ENCODE results near the gene LIMCH1.

LIMCH1 gene

DNA sequence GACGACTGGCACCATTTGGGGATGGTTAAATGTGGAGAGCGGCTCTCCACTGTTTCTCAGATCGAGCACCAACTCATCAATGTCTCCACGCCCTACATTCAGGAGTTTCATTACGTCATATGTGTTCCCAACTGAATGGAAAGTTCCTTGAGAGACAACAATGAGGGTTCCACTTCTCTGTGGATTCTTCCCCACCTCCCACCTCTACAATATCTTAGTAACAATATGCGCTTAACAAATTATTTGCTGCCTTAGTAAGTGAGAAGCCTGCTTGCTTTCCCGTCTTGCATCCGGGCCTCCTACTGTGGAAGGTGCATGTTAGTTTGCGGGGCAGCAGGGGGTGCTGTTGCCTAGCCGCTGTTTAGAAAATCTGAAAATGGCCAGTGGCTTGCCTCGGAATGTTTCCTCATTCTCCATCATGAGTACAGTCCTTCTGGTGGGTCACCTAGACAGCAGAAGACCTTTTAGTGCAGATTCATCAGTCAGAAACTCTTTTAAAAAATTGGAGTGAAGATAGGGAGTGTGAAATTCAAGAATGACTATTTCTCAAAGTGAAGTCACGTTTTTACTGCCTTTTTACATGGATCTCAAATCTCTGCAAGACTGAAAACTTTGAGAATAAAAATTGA, 154.9 kb downstream of the LIMCH1 start:
- Histone ChIP-seq H3K4me3 (ENCODE audit: low read length) (peak overlapping the region; percentile 79), H3K4me2 (ENCODE audit: low read length) (peak overlapping the region; percentile 94), H4K20me1 (ENCODE audit: insufficient read depth, low read length) (no peaks in the 10 kb centered on the region), H3K27me3 (ENCODE audit: low read depth, low read length) (no peaks in the 10 kb centered on the region), H3K27ac (ENCODE audit: low read length) (peak overlapping the region; percentile 39), H3K9ac (ENCODE audit: low read length) (peak overlapping the region; percentile 71), H3K36me3 (replicated peaks; ENCODE audit: low read depth, low read length) (no peaks in the 10 kb centered on the region), H3K4me1 (ENCODE audit: low read length) (peaks cover 13% of the 10 kb centered on the region), H2AFZ (ENCODE audit: low read depth, low read length) (peak overlapping the region; percentile 100), H3K9me3 (ENCODE audit: insufficient read depth, low read length) (no peaks in the 10 kb centered on the region), H3K79me2 (ENCODE audit: low read length) (no peaks in the 10 kb centered on the region)
- no peak for TF ChIP-seq EZH2phosphoT487 (IDR thresholded peaks at IDR 0.05; ENCODE audit: low read depth)
- TF ChIP-seq, protein P1, sequence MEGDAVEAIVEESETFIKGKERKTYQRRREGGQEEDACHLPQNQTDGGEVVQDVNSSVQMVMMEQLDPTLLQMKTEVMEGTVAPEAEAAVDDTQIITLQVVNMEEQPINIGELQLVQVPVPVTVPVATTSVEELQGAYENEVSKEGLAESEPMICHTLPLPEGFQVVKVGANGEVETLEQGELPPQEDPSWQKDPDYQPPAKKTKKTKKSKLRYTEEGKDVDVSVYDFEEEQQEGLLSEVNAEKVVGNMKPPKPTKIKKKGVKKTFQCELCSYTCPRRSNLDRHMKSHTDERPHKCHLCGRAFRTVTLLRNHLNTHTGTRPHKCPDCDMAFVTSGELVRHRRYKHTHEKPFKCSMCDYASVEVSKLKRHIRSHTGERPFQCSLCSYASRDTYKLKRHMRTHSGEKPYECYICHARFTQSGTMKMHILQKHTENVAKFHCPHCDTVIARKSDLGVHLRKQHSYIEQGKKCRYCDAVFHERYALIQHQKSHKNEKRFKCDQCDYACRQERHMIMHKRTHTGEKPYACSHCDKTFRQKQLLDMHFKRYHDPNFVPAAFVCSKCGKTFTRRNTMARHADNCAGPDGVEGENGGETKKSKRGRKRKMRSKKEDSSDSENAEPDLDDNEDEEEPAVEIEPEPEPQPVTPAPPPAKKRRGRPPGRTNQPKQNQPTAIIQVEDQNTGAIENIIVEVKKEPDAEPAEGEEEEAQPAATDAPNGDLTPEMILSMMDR (IDR thresholded peaks at IDR 0.05; ENCODE audit: low read depth, low read length): peak; percentile 93

DNA sequence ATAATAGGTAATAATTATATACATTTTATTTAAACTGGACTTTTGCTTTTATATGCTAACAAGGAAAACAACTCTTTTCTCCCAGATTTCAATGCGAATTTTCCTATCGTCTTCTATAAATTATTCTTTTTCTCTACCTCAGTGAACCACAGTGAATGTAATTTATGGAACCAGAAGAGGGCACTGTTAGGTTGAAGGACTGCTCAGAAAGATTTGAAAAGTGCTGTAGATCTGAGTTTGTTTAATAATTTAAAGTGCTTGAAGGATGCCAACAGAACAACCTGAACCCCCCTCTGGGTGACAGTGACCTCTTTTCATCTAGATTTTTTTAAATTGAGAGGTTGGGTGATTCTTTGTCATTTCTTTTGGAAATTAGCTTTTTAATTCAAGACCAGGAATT, 155.7 kb downstream of the LIMCH1 start:
- Histone ChIP-seq H4K20me1 (ENCODE audit: insufficient read depth, low read length) (no peaks in the 10 kb centered on the region), H3K27ac (ENCODE audit: low read length) (no peak overlapping the region), H3K27me3 (ENCODE audit: low read depth, low read length) (no peaks in the 10 kb centered on the region), H3K9me3 (ENCODE audit: insufficient read depth, low read length) (no peaks in the 10 kb centered on the region), H3K4me1 (ENCODE audit: low read length) (peaks cover 13% of the 10 kb centered on the region), H2AFZ (ENCODE audit: low read depth, low read length) (no peak overlapping the region), H3K9ac (ENCODE audit: low read length) (no peak overlapping the region; the same call in 1 of the 2 replicates), H3K4me2 (ENCODE audit: low read length) (peak overlapping the region; percentile 94; the same call in 1 of the 2 replicates), H3K4me3 (ENCODE audit: low read length) (no peak overlapping the region), H3K36me3 (replicated peaks; ENCODE audit: low read depth, low read length) (no peaks in the 10 kb centered on the region), H3K79me2 (ENCODE audit: low read length) (no peaks in the 10 kb centered on the region)
- no peak for TF ChIP-seq EZH2phosphoT487 (IDR thresholded peaks at IDR 0.05; ENCODE audit: low read depth)
- TF ChIP-seq, protein P1 (IDR thresholded peaks at IDR 0.05; ENCODE audit: low read depth, low read length): peak; percentile 83

DNA sequence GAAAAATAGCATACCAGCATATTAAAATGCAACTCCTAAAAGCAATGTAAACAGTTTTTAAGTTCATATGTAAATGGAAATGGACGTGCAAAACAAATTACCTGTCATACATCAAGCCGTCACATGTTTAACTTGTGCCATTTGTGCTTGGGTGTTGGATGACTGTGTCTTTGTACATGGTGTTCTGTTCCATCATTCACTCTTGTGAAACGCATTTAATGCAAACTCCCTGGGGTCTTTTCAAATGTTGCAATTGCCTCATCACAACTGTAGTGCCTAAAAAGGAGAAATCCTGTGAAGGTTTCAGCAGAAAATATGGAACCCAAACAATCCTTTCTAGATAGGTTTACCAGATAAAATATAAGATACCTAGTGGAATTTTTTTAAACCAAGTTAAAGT, 158.2 kb downstream of the LIMCH1 start:
- H3K79me2 ChIP-seq (ENCODE audit: low read length): no peaks in the 10 kb centered on the region
- H3K4me2 ChIP-seq (ENCODE audit: low read length): no peak overlapping the region
- no peak overlapping the region for H3K27ac ChIP-seq (ENCODE audit: low read length)
- no peak overlapping the region for H3K9ac ChIP-seq (ENCODE audit: low read length)
- no peak overlapping the region for H3K4me3 ChIP-seq (ENCODE audit: low read length)
- H3K9me3 ChIP-seq (ENCODE audit: insufficient read depth, low read length): no peaks in the 10 kb centered on the region
- H3K27me3 ChIP-seq (ENCODE audit: low read depth, low read length): no peaks in the 10 kb centered on the region
- TF ChIP-seq, protein P1 (IDR thresholded peaks at IDR 0.05; ENCODE audit: low read depth, low read length): no peak
- TF ChIP-seq EZH2phosphoT487 (IDR thresholded peaks at IDR 0.05; ENCODE audit: low read depth): no peak
- no peaks in the 10 kb centered on the region for H4K20me1 ChIP-seq (ENCODE audit: insufficient read depth, low read length)
- H2AFZ ChIP-seq (ENCODE audit: low read depth, low read length): no peak overlapping the region
- H3K36me3 ChIP-seq (replicated peaks; ENCODE audit: low read depth, low read length): no peaks in the 10 kb centered on the region
- H3K4me1 ChIP-seq (ENCODE audit: low read length): peaks cover 24% of the 10 kb centered on the region

DNA sequence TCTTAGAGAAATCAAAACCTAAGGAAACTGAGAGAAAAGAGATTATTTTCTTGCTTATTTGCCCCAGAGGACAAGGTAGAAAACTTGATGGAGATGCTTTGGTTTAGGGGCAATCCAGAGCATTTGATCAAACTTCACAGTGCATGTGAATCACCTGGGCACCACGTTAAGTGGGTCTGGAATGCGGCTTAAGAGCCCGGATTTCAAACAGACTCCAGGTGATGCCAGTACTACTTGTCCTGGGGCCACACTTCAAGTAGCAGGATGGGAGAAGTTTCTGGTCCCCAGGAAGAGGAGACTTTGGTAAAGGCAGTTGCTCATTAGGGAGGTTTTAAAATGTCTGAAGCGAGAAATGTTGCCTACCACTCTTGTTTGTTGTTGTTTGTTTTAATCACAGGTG, 158.8 kb downstream of the LIMCH1 start:
- Histone ChIP-seq H3K79me2 (ENCODE audit: low read length) (no peaks in the 10 kb centered on the region), H3K36me3 (replicated peaks; ENCODE audit: low read depth, low read length) (peaks cover 4% of the 10 kb centered on the region), H3K4me1 (ENCODE audit: low read length) (peaks cover 29% of the 10 kb centered on the region), H3K27me3 (ENCODE audit: low read depth, low read length) (no peaks in the 10 kb centered on the region), H3K4me3 (ENCODE audit: low read length) (no peak overlapping the region), H4K20me1 (ENCODE audit: insufficient read depth, low read length) (no peaks in the 10 kb centered on the region), H3K9me3 (ENCODE audit: insufficient read depth, low read length) (peaks cover 5% of the 10 kb centered on the region; the same call in 1 of the 2 replicates), H3K27ac (ENCODE audit: low read length) (no peak overlapping the region), H2AFZ (ENCODE audit: low read depth, low read length) (no peak overlapping the region), H3K4me2 (ENCODE audit: low read length) (no peak overlapping the region), H3K9ac (ENCODE audit: low read length) (no peak overlapping the region)
- TF ChIP-seq, protein P1 (IDR thresholded peaks at IDR 0.05; ENCODE audit: low read depth, low read length): no peak
- TF ChIP-seq EZH2phosphoT487 (IDR thresholded peaks at IDR 0.05; ENCODE audit: low read depth): no peak
